Measurements from ENCODE around the gene OR13G1.

The OR13G1 gene

DNA sequence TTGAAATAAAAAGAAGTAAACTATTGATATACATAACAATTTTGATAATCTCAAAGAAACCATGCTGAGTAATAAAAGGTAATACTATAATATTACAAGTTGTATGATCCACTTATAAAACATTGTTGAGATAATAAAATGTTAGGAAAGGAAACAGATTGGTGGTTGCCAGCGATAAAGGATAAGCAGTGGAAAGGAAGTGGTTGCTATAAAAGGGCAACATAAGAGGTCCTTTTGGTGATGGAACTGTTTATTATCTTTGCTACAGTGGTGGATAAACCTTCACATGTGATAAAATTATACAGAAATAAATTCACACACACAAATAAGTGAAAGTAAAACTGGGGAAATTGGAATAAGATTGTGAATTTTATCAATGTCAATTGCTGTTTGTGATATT is 21.8 kb upstream of the OR13G1 start:
- Histone ChIP-seq H3K27me3 (ENCODE audit: insufficient read depth, poor library complexity, severe bottlenecking) (no peaks in the 10 kb centered on the region), H3K9me3 (ENCODE audit: severe bottlenecking) (no peaks in the 10 kb centered on the region), H3K4me1 (ENCODE audit: insufficient read depth, poor library complexity, severe bottlenecking) (no peaks in the 10 kb centered on the region), H3K36me3 (ENCODE audit: low read depth) (no peaks in the 10 kb centered on the region), H3K4me3 (ENCODE audit: severe bottlenecking) (no peak overlapping the region), H3K27ac (ENCODE audit: poor library complexity, severe bottlenecking) (no peak overlapping the region)
- DNase-seq (ENCODE audit: low spot score), result no peak
- TF ChIP-seq, protein P1, sequence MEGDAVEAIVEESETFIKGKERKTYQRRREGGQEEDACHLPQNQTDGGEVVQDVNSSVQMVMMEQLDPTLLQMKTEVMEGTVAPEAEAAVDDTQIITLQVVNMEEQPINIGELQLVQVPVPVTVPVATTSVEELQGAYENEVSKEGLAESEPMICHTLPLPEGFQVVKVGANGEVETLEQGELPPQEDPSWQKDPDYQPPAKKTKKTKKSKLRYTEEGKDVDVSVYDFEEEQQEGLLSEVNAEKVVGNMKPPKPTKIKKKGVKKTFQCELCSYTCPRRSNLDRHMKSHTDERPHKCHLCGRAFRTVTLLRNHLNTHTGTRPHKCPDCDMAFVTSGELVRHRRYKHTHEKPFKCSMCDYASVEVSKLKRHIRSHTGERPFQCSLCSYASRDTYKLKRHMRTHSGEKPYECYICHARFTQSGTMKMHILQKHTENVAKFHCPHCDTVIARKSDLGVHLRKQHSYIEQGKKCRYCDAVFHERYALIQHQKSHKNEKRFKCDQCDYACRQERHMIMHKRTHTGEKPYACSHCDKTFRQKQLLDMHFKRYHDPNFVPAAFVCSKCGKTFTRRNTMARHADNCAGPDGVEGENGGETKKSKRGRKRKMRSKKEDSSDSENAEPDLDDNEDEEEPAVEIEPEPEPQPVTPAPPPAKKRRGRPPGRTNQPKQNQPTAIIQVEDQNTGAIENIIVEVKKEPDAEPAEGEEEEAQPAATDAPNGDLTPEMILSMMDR (IDR thresholded peaks at IDR 0.05; ENCODE audit: poor library complexity, severe bottlenecking), result no peak
- no peak for ATAC-seq (ENCODE audit: low read depth)

DNA sequence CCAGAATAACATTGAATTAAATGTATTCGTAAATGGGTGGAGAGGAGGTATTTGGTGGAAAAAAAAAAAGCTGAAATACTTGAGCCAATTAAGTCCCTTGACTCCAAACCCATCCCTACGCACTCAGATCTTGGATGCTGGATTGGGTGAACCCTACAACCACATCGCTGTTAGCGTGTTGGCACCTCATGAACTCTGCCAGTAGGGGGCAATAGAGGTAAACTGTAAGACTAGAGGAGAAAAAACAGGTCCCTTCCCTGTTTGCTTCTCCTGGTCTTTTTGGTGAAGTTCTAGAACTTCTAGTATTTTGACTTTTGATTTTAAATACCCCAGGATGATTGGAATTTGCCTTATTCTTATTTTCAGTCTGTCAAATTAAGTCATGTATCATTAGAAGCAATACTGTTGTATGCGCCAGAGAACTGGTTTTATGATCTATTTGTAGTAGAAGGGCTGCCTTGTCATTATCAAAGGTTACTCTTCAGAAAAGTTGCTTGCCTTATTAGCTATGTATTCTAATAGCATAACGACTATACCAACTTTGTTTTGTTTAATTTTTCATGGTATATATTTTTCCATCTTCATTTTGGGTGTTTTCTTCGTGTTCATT is 1.9 kb upstream of the OR13G1 start:
- Histone ChIP-seq H3K4me3 (ENCODE audit: severe bottlenecking) (no peak overlapping the region), H3K4me1 (ENCODE audit: insufficient read depth, poor library complexity, severe bottlenecking) (no peaks in the 10 kb centered on the region), H3K27me3 (ENCODE audit: insufficient read depth, poor library complexity, severe bottlenecking) (no peaks in the 10 kb centered on the region), H3K9me3 (ENCODE audit: severe bottlenecking) (no peaks in the 10 kb centered on the region), H3K27ac (ENCODE audit: poor library complexity, severe bottlenecking) (no peak overlapping the region), H3K36me3 (ENCODE audit: low read depth) (no peaks in the 10 kb centered on the region)
- no peak for DNase-seq (ENCODE audit: low spot score)
- ATAC-seq (ENCODE audit: low read depth), result 0 out of 3 replicates have a peak, but pooled peaks have one; percentile 27
- TF ChIP-seq, protein P1 (IDR thresholded peaks at IDR 0.05; ENCODE audit: poor library complexity, severe bottlenecking), result peak; percentile 60

DNA sequence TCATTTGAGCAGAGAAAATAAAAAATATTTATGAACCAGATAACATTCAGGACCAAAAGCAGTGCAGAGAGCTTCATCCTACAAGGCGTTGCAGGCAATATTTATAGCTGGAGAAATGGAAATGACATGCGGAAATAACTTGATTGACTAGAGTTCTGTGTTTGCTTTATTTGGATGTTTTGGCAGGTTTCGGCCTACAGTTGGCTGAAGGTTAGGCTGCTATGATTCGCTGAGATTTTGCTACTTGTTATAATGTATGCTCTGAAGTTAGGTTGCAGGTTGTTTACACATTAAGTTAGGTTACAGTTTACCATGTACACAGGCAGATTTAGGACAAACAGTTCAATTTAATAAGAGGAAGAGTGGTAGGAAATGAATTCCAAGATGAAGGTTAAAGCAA is 632 bp upstream of the OR13G1 start:
- H3K27ac ChIP-seq (ENCODE audit: poor library complexity, severe bottlenecking), result no peak overlapping the region
- H3K4me1 ChIP-seq (ENCODE audit: insufficient read depth, poor library complexity, severe bottlenecking), result no peaks in the 10 kb centered on the region
- DNase-seq (ENCODE audit: low spot score) (no peak), ATAC-seq (ENCODE audit: low read depth) (no peak)
- no peaks in the 10 kb centered on the region for H3K9me3 ChIP-seq (ENCODE audit: severe bottlenecking)
- no peaks in the 10 kb centered on the region for H3K27me3 ChIP-seq (ENCODE audit: insufficient read depth, poor library complexity, severe bottlenecking)
- TF ChIP-seq, protein P1 (IDR thresholded peaks at IDR 0.05; ENCODE audit: poor library complexity, severe bottlenecking), result no peak
- no peaks in the 10 kb centered on the region for H3K36me3 ChIP-seq (ENCODE audit: low read depth)
- no peak overlapping the region for H3K4me3 ChIP-seq (ENCODE audit: severe bottlenecking)

GRCh38 chr1:247669225-247669624 is 10.3 kb downstream of the OR13G1 start:
- no peaks in the 10 kb centered on the region for H3K4me1 ChIP-seq (ENCODE audit: insufficient read depth, poor library complexity, severe bottlenecking)
- TF ChIP-seq, protein P1 (IDR thresholded peaks at IDR 0.05; ENCODE audit: poor library complexity, severe bottlenecking), result no peak
- ATAC-seq (ENCODE audit: low read depth) (no peak), DNase-seq (ENCODE audit: low spot score) (no peak)
- no peaks in the 10 kb centered on the region for H3K9me3 ChIP-seq (ENCODE audit: severe bottlenecking)
- no peak overlapping the region for H3K4me3 ChIP-seq (ENCODE audit: severe bottlenecking)
- H3K27me3 ChIP-seq (ENCODE audit: insufficient read depth, poor library complexity, severe bottlenecking), result no peaks in the 10 kb centered on the region
- H3K36me3 ChIP-seq (ENCODE audit: low read depth), result no peaks in the 10 kb centered on the region
- no peak overlapping the region for H3K27ac ChIP-seq (ENCODE audit: poor library complexity, severe bottlenecking)

DNA sequence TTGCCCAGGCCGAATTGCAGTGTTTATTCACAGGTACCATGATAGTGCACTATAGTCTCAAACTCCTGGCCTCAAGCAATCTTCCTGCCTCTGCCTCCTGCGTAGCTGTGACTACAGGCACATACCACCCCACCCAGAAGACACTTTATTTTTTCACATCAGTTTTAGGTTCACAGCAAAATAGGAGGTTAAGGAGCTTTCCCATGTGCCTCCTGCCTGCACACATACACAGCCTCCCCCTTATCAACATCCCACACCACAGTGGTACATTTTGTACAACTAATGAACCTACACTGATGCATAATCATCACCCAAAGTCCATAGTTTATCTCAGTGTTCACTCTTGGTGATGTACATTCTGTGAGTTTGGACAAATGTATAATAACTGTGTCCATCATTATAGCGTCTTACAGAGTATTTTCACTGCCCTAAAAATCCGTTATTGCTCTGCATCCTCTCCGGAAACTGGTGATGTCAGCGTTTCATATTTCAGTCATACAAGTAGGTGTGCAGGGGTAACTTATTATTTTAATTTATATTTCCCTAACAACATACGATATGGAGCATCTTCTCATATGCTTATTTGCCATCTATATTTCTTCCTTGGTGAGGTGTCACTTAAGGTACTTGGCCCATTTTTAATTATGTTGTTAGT is 23.2 kb downstream of the OR13G1 start:
- Histone ChIP-seq H3K4me1 (ENCODE audit: insufficient read depth, poor library complexity, severe bottlenecking) (no peaks in the 10 kb centered on the region), H3K27ac (ENCODE audit: poor library complexity, severe bottlenecking) (no peak overlapping the region), H3K4me3 (ENCODE audit: severe bottlenecking) (no peak overlapping the region), H3K36me3 (ENCODE audit: low read depth) (no peaks in the 10 kb centered on the region), H3K9me3 (ENCODE audit: severe bottlenecking) (no peaks in the 10 kb centered on the region), H3K27me3 (ENCODE audit: insufficient read depth, poor library complexity, severe bottlenecking) (no peaks in the 10 kb centered on the region)
- DNase-seq (ENCODE audit: low spot score), result no peak
- TF ChIP-seq, protein P1 (IDR thresholded peaks at IDR 0.05; ENCODE audit: poor library complexity, severe bottlenecking), result no peak
- ATAC-seq (ENCODE audit: low read depth), result no peak

Data from RWPE2 (cell line).